GM08714 (cell line): ENCODE results near the gene DLGAP1.

Experiments used
- H3K4me3 ChIP-seq: fragments of 200-500 bp; sonication (Bioruptor generic); 2 replicates; pipeline ENCODE4 v1.5.1; 2014; ENCODE audit warnings: mild to moderate bottlenecking, low read length, inconsistent platforms
- ZNF274 ChIP-seq: IDR thresholded peaks from 2 replicates; pipeline ENCODE4 v1.6.1; 2012; ENCODE audit warnings: mild to moderate bottlenecking, low read depth, low read length

DLGAP1 gene

GRCh38 chr18:3960142-3960541, 495.0 kb downstream of the DLGAP1 start:
- no peak for TF ChIP-seq ZNF274

GRCh38 chr18:3952031-3952430, 503.1 kb downstream of the DLGAP1 start:
- no peak overlapping the region for H3K4me3 ChIP-seq
- TF ChIP-seq ZNF274 = no peak

More at GRCh38 chr18:3960142-3960541, 495.0 kb downstream of the DLGAP1 start:
- no peak overlapping the region for H3K4me3 ChIP-seq

GRCh38 chr18:3950668-3951404, 504.3 kb downstream of the DLGAP1 start:
- H3K4me3 ChIP-seq = no peak overlapping the region
- no peak for TF ChIP-seq ZNF274

GRCh38 chr18:3948958-3949357, 506.1 kb downstream of the DLGAP1 start:
- no peak for TF ChIP-seq ZNF274
- H3K4me3 ChIP-seq = no peak overlapping the region

DNA sequence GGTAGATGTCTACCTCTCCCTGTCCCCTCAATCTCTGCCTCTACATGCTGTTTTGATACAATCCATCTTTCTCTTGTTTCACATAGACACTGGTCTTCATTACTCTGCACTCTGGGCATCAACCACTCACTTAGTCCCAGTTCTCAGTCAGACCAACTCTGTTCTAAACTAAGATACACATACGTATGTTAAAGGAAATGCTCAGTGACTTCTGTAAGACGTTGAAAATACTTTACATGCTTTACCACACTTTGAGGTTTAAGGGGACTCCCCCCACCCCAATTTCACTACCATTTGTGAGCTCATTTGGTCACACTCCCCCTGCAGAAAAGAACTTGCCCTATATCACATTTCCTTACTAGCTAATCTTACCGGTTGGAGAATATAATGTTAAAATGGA, 507.7 kb downstream of the DLGAP1 start:
- no peak for TF ChIP-seq ZNF274
- H3K4me3 ChIP-seq = no peak overlapping the region

DNA sequence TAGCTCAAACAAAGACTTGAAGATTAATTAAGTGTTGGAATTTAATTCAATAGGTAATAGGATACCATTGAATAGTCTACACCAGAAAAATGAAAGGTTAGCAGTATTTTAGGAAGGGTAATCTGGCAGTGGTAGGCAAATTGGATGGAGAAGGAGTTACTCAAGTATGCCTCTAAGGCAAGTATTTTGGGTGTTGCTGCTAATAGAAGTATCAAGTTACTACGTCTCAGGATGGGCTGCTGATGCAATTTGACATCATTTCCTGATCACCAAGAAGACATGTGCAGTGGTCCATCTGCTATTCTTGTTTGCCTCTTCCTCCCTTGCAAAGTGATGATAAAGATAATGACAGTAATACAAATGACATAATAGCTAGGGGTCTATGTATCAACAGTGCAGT, 519.8 kb downstream of the DLGAP1 start:
- no peak overlapping the region for H3K4me3 ChIP-seq
- no peak for TF ChIP-seq ZNF274

GRCh38 chr18:3932276-3932675, 522.8 kb downstream of the DLGAP1 start:
- no peak overlapping the region for H3K4me3 ChIP-seq
- TF ChIP-seq ZNF274 = no peak

DNA sequence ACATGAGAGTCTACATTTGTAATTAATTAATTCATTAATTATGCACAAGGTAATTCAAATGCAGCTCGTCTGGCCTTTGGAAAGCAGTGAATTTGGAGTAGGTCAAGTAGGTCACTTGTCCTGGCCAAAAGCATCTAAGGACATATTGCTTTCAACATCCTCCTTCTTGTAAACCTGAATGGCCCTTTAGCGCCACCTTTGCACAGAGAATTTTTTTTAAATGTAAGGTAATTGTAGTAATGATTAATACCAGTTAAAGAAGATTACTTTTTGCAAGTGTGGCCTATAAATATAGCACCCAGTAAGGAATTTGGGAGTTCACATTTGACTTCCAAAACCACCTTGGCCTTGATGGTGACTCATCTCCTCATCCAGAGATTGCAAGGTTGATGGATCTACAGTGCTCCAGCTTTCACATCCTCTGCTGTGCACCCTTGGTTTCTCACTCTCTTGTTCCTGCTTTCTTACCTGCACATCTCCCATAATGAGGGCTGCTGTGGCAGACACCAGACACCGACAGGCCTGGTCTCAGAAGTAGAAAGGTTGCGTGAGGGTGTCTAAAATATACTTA, 523.5 kb downstream of the DLGAP1 start:
- no peak overlapping the region for H3K4me3 ChIP-seq
- no peak for TF ChIP-seq ZNF274

GRCh38 chr18:3931013-3931315, 524.1 kb downstream of the DLGAP1 start:
- TF ChIP-seq ZNF274 = no peak
- H3K4me3 ChIP-seq = no peak overlapping the region

- H3K4me3 ChIP-seq = no peak overlapping the region
- no peak for TF ChIP-seq ZNF274
These were observed 524.7 kb downstream of the DLGAP1 start for GRCh38 chr18:3930126-3931012.

GRCh38 chr18:3924455-3924854, 530.7 kb downstream of the DLGAP1 start:
- H3K4me3 ChIP-seq = no peak overlapping the region
- no peak for TF ChIP-seq ZNF274

GRCh38 chr18:3923750-3924149, 531.4 kb downstream of the DLGAP1 start:
- H3K4me3 ChIP-seq = no peak overlapping the region
- TF ChIP-seq ZNF274 = no peak

DNA sequence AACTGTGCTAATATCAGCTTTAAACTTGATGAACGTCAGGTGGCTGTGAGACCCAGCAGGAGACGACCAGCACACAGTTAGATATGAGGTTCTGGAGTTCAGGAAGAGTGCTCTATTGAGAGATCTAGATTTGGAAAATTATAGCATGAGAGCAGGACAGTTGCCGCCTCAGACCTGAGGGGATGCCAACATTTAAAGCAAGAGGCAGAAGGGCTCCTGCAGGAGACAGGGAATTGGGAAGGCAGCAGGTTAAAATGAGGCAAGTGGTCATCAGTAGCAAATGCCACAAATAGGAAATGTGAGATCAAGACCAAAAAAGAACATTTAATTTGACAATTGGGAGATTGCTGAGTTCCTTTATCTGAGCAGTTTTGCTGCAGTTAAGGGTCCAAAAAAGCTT, 533.3 kb downstream of the DLGAP1 start:
- no peak for TF ChIP-seq ZNF274
- H3K4me3 ChIP-seq = no peak overlapping the region

DNA sequence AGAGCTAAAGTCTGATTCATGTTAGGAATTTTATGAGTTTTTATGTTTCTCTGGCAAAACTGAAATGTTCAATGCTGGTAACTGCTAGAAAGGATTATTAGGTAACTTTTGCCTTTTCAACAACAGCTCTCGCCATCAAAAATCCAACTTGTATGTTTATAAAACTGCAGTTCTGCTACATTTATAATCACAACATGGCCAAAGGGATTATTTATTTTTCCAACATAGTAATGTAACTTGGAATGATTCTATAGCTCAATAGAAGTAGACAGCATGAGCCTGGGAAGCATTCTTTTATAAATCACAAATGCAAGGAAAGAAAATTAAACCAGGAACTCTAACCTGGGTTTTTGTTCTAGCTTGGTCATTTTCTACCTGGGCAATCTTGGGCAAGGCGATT, 534.3 kb downstream of the DLGAP1 start:
- no peak overlapping the region for H3K4me3 ChIP-seq
- no peak for TF ChIP-seq ZNF274
